Stimulated activated CD8-positive, alpha-beta memory T cell treated with anti-CD3 and anti-CD28 coated beads, Interleukin-12 subunit alpha, Interleukin-12 subunit beta, amount 100 ng/mL, for 24 hours (primary cell): ENCODE results near the gene PCARE.

Source experiments
- DNase-seq: peaks from one replicate; pipeline ENCODE4 v3.0.0-alpha.2; 2020; ENCODE audit errors: extremely low read depth

The PCARE gene

DNA sequence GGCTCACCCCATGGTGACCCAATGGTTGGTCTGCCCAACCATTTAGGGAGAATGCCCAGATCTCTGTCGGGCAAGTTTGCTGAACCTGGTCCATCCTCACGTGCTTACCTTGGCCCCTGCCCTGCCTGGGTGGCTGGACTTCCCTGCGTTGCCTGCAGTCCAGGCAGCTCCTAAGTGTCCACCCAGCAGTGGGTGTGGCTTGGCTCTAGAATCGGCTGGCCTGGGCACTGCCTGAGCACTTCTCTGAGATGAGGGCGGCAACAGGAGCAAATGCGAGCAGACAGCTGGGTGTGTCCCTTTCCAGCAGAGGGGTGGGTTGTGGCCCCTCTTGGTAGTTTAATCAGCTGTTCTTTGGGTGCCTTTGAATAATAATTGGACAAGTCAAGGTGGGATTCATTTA is 11.3 kb downstream of the PCARE start:
- no peak for DNase-seq

DNA sequence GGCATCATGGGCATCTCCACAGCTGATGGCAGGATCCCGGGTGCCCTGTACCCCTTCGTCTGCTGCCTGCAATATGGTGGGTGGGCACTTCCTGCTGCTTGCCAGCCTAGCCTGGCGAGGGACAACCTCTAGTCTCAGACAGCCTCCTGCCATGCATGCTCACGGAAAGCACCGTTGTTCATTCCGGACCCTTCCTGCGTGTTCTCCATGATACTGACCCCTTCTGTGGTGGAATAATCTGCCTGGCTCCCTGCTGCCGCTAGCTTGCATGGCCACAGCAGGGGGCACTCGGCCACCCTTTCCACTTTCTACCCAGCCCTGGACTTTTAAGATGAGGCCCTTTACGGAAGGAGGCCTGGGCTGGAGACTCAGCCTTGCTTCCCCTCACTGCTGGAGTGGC is 12.0 kb downstream of the PCARE start:
- DNase-seq = no peak

DNA sequence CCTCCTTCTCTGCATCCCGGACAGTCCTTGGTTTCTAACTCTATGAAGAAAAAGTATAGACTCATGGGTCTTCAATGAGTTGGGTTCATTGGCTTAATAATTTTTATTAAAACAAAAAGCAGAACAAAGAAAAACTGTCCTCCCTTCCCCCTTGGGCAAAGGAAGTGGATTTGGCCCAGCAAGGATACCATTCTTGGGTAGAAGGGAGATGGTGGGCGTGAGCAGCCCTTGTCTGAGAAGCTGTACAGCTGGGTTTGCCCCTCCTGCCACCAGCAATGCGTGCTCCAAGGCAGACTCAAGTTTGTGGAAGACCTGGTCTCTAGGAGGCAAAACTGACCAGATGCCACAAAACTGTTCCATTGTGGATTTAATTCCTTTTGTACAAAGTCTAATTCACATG is 12.7 kb downstream of the PCARE start:
- no peak for DNase-seq

DNA sequence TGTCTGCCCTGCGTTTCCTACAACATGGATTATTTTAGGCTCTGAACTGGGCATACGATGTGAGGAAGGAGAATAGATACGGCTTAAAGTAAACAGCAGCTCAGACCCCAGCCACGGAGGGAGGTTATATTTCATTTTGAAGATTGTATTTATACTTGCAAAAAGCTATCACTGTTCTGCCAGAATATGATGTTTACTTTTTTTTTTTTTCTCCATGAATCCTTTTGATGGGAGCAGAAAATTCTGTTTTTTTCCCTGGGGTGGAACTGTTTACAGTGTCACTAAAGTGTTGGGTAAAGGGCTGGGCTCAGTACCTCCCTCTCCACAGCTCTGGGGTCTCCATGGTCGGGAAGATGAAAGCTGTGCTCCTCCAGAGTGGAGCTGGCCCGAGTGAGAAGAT is 13.1 kb downstream of the PCARE start:
- DNase-seq = no peak

DNA sequence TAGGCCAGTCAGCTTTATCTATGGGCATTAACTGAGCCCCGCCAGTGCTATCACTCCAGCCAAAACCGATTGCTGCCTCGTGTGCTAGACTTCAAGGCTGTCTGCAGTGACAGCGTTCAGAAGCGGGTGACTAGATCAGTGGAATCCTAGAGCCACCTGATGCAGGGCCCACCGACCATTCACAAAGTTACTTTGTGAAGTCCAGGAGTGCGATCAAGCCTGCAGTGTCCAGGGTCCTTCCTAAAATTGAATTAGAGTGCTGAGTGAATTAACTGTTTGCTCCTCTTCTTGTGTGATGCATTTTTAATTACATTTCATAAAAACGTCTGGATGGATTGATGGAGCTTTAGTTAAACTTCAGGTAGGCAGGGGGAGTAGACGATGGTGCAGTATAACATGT is 13.9 kb downstream of the PCARE start:
- DNase-seq = no peak

DNA sequence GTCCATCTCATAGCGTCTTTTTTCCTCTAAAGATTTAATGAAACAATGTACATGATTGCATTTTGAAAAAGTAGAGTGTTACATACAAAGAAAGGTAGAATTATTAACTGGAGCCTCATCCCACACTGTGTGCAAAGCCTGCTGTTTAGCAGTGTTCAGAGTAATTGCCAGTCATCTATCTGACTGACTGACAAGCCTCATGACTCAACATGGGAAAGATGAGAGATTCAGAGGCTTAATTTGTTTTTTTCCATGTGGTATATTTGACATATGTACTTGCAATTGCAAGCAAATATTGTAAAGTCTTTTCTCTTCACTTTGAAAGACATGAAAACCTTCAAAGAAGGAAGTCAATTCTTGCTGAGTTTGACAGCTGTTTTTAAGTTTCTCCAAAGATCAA is 14.7 kb downstream of the PCARE start:
- no peak for DNase-seq

DNA sequence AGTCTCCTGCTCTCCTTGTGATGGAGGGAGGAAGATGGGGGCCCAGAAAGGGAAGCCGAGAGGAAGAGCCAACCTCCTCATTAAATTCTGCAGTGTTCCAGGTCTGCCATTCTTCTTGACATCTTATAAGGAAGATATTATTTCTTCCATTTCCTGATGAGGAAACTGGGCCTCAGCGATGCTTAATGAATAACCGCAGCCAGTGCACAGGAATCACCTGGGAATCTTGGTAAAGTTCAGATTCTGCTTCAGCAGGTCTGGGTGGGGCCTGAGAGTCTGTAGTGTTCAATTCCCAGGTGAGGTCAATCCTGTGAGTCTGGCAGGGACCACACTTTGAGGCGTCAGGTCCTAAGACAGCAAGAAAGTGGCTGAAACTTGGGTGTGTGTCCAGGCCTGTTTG is 17.3 kb downstream of the PCARE start:
- DNase-seq = no peak

DNA sequence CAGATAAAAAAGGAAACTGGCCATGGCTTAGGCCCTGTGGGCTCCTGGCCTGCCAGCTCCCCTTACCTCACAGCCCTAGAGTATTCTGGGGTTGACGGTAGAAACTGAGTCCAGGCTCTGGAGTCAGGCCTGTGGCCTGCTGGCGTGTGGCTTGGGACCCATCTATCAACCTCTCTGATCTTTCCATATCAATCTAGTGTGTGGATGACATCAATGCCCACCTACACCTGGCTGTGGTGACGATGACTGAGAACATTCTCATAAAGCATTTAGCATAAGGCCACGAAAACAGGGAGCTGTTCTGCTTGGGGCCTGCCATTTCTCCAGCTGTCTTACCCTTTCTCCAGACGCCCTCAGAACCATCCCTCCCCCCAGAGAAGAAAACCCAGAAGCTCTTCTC is 17.9 kb downstream of the PCARE start:
- DNase-seq = no peak

DNA sequence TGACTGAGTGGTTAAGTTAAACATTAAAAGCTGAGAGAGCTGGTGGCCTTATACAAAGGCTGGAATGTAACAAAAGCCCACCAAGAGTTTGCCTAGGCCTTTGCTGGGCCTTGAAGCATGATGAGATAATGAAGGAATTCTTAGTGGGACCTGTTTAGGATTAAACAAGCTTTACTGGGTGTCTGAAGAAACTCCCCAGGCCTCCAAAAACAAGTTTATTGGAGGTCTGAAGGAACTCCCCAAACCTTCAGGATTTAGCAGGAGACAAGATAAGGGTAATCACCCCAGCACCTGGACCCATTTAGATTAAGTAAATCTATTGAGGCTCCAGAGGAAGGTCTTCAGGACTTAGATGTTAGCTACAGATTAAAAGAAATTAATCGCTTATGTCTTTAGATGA is 18.7 kb downstream of the PCARE start:
- no peak for DNase-seq

DNA sequence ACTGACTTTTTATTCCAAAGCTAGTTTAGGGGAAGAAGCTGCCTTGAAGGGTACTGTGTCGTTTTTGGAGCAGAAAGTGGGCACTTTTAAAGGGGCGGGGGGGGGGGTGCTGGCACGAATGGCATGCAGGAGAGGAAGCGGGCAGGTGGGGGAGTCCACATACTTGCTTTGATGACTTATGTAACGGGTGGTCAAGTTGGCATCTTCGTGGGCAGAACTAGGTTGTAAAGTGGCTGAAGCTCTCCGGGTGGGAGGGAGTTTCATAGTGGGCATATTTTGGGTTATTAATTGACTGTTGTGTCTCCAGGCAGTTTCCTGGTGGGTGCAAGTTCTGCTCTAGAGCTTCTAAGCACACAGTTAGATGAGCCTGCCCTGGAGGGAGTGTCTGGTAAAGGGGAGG is 19.9 kb downstream of the PCARE start:
- no peak for DNase-seq

DNA sequence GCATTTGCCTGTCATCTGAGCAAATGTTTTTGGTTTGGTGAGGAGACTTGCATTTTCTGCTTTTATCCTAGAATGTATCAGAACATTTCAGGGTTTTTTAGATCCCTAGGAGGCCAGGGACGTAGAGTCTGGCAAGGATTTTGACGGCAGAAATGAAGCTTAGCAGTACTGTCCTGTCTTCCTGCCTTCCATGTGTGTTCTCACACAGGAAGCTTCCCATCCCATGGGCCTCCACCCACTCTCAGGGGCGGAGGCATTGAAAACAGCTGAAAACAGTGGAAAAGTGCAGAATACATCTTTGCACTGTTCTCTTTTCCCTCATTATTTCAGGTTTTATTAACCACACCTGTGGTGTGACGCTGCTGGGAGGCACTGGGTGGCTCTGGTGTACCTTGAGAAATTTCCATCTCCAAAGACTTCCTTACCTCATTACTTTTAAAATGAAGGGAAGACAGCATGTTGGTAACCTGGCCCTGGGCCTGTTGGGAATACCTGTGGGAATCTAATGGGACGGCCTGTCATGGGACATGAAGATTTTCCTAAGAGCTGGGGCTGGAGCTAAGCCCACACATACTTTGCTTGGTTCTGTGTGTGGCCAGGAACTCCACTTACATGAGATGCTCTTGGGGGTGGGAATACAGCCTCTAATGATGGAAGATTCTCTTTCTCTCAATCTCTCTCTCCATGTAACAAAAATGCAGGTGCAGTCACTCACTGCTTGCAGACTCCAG is 20.5 kb downstream of the PCARE start:
- no peak for DNase-seq

DNA sequence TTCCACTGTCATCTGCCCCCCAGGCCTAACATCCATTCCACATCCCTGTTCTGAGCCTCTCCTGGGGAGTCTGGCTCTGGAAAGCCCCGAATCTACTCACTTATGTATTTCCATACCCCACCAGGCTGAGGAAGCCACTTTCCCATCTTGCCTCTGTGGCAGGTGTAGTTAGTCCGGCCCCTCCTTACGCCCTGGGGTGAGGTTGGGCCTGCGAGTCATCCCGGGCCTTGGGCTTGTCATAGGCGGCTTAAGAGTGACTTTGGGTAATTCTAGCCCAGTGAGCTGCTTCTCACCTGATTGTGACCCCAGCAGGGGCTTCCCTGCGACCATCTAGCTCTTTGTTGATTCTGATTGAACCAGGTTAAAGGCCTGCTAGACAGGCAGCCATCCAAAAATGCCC is 21.1 kb downstream of the PCARE start:
- DNase-seq = no peak

DNA sequence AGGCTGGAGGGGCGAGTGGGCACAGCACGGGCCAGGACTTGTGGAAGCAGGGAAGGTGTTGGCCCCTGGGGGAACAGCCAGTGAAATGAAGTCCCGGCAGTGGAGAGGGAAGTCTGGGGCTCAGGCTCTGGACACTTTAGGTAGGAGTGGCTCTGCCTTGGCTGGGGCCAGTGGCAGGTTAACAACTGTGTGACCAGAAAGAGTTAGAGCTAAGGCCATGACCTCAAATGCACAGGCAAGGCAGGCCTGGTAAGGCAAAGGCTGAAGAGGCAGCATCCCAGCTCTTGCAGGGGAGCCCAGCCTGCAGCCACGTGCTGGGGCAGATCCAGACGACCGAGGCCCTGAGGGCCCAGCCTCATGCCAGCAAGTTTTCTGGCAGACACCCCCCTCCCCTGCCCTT is 21.5 kb downstream of the PCARE start:
- no peak for DNase-seq

DNA sequence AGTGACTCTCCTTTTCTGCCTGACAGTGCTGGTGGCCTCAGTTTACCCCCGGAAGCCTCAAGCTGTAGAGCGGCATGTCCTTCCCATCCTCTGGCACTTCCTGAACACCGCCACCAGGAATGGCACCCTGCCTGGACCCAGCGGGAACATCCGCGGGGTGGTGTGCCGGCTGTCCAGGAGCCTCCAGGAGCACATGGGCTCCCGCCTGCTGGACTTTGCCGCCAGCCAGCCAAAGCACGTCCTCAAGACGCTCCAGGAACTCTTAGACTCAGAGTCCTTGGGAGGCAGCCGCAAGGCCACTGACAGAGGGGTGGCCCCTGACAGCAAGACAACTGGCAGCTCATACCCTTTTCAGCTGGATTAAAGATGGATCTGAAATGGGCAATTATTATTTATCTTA is 22.6 kb downstream of the PCARE start:
- DNase-seq = no peak

DNA sequence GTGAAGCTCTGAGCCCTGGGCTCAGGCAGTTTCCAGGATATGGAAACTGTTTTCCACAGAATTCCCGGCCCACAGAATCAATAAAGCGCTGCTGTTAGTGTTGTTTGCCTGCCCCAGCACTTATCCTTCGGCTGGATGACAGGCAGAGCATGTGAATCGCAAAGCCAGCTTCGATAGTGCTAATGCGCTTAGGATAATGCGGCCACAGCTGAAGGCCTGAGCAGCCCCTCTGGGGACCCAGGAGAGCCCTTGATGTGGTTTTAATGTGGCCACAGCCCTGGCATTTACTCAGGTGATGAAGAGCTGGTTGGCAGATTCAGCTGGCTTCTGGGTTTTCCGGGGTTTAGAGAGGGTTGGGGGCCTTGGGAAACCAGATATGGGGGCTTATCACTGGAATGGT is 23.7 kb downstream of the PCARE start:
- no peak for DNase-seq

DNA sequence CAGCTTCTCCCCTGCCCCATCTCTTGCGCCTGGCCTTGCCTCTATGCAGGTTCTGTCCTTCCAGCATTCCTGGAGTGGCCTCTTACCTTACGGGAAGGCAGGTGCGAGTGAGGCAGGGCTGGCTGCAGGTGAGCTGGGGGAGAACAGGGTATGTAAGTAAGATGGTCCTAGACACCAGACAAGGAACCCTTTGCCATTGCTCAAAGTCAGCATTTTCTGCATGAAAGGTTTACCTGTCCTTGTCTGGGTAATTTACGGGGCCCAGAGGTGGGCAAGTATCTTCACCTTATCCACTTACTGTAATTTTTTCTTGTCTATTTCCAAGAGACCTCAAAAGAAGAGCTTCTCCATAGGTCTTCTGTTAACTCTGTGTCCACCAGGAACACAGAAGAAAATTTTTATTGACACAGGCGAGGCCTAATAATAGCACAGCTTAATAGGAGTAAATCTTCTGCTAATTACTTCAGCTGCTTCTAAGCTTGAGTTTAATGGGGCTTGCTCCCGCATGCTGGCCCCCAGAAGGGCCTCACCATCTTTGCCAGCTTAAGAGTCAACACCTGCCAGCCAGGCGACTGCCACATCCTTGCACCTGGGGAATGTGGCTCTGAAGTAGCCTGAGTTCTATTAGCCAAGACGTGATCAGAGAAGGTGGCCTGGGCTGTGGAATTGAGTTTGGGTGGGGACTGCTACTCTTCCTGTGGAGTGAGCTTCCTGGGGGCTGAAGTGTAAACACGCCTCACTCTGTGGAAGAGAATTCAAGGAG is 27.1 kb downstream of the PCARE start:
- DNase-seq = no peak

DNA sequence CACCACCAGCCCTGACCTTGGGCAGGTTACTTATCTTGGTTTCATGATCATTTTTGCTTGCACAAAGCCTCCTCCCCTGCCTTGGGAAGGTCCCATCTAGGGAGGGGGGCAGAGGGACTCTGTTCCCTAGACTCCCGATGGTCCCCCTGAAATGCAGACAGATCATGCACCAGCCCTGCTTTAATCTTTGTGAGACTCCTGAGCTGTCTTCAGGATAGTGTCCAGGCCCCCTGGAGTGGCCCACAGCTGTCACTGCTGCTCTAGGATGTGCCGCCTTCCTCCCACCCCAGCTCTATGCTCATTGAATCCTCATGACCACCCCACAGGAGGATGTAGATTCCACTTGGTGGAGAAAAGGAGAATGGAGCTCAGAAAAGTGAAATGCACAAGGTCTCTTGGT is 28.0 kb downstream of the PCARE start:
- no peak for DNase-seq

DNA sequence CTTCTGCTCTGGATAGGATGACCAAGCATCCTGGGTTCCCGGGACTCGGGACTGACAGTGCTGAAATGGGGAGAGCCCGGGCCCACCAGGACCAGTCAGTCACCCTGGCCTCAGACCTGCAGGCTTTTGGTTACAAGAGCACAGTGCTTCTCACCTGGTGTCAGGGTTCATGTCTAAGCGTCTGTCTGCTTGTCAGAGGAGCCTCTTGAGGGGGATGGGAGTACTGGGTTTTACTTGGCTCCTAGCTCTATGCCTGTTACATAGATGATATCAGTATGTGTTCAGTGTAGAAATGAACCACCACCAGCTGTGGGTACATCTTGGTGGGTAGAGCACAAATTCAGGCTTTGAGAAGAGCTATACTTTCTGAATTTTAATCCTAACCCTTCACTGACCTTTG is 29.9 kb downstream of the PCARE start:
- no peak for DNase-seq

DNA sequence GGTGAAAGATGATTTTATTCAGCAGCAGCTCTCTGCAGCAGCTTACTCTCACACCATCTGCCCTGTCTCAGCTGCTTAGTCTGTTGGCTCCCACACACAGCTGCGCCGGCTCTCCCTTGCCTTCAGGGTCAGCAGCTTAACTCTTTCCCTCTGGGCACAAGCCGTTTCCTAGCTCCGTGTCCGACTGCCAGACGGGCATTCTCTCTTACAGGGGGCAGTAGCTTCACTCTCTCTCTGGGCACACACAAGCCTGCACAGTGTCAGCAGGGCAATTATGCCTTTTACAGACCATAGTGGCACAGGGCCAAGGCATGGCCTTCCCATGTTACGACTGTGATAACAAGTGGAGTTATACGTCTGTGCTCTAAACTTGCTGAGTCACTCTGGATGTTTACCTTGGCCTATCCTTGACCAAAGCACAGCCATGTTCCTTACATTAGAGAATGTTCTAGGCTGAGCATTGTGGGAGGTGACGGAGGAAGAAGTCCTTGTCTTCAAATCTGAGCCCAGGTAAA is 31.7 kb downstream of the PCARE start:
- no peak for DNase-seq

DNA sequence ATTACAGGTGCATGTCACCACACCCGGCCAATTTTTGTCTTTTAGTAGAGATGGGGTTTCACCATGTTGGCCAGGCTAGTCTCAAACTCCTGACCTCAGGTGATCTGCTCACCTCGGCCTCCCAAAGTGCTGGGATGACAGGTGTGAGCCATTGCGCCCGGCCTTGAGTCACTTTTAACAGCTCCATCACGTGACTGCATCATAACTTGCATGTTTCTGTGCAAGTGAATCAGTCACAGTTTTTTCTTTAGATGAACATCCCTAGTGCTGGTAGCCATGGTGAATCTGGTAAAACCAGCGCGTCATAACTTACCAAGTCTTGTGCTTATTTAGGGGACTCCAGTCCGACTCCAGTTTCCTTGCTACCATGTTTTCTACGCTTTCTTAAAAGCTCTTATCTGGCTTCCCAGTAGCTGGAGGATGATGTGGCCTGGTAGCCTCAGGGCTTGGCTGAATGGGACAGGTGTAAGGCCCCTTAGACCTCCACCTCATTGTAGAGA is 33.1 kb downstream of the PCARE start:
- DNase-seq = no peak

DNA sequence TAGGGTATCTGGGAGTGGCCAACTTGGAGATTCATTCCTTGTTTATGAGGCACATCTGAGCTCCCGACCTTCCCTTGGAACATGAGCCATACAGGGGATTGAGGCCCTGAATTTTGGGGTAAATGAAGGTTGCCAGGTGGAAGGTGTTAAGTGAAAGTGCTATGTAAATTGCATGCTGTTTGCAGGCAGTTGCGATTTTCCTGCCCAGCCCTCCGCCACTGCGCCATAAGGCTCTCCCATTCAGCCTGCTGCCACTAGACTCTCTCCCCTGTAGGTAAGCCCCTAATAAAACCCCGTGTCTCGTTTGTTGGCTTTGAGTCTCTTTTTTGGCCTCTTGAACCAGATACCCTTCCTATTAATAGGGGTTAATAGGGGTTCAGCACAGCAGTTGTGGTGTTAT is 33.8 kb downstream of the PCARE start:
- DNase-seq = no peak

DNA sequence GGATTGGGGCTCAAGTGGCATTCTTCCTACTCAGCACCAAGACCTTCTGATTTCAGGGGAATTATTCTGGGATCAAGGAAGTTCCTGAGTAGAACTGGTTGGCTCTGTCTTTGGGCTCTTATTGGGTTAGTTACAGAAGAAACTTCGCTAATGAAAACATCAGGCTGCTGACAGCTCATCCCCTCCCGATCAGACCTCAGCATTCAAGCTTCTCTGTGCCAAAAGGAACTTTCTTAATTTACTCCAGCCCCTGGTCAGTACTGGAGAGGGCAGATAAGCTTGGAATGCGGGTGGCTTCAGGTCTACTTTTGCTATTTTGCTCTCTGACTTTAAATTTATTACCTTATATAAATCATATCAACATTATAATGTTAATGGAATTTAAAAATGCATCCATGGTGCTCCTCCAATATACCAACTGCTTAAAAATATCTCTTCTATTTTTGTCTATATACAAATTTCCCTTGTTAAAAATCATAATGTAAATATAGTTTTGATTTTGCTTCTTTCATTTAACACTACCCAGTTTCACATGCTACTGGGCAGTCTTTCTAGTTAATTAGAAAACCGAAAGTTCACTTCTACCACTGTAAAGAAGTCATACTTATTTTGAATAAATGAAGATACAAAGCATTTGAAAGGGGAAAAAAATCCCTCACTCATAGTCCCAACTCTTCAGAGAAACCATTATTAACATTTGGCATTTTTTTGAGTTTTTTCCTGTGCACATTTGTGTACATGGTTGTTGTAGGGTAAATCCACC is 34.4 kb downstream of the PCARE start:
- DNase-seq = no peak
